HG02759 (cell line): ENCODE results near the gene GTF2A1.
"Not testable (repeated sequence)": the region's sequence is repeated elsewhere in the genome, so short reads cannot be mapped to it uniquely, and the experiment has no call there.

Experiments
- ATAC-seq: cut with Tn5 transposase; IDR thresholded peaks from one replicate; pipeline ENCODE4 v1.9.1; 2021; ENCODE audit warnings: mild to moderate bottlenecking, moderate library complexity; ENCODE audit not compliant: unreplicated experiment

GTF2A1 gene

GRCh38 chr14:81233615-81234014 lies 12.9 kb upstream of the GTF2A1 start:
- ATAC-seq: no peak

GRCh38 chr14:81231540-81231939 lies 10.8 kb upstream of the GTF2A1 start:
- ATAC-seq: no peak

GRCh38 chr14:81224222-81224621 lies 3.5 kb upstream of the GTF2A1 start:
- no peak for ATAC-seq

GRCh38 chr14:81223788-81224187 lies 3.0 kb upstream of the GTF2A1 start:
- not testable (repeated sequence) for ATAC-seq

GRCh38 chr14:81222691-81223090 lies 1.9 kb upstream of the GTF2A1 start:
- ATAC-seq: no peak

GRCh38 chr14:81222126-81222525 lies 1.4 kb upstream of the GTF2A1 start:
- ATAC-seq: no peak

GRCh38 chr14:81221579-81222102 lies 882 bp upstream of the GTF2A1 start:
- ATAC-seq: no peak

GRCh38 chr14:81220580-81220829 lies 254 bp downstream of the GTF2A1 start:
- ATAC-seq: no peak

GRCh38 chr14:81219759-81220579 lies 790 bp downstream of the GTF2A1 start:
- no peak for ATAC-seq

GRCh38 chr14:81219210-81219758 lies 1.5 kb downstream of the GTF2A1 start:
- ATAC-seq: peak; percentile 48

GRCh38 chr14:81211844-81212243 lies 8.9 kb downstream of the GTF2A1 start:
- peak; percentile 84 for ATAC-seq

- no peak for ATAC-seq
Observed at GRCh38 chr14:81209167-81209836, 11.5 kb downstream of the GTF2A1 start.

- ATAC-seq: no peak
Observed at GRCh38 chr14:81208489-81208888, 12.3 kb downstream of the GTF2A1 start.

- ATAC-seq: peak; percentile 53
Observed at GRCh38 chr14:81206115-81206514, 14.6 kb downstream of the GTF2A1 start.

- ATAC-seq: no peak
Observed at GRCh38 chr14:81205639-81206038, 15.1 kb downstream of the GTF2A1 start.

- no peak for ATAC-seq
Observed at GRCh38 chr14:81200054-81200453, 20.7 kb downstream of the GTF2A1 start.

GRCh38 chr14:81199084-81199483 lies 21.7 kb downstream of the GTF2A1 start:
- ATAC-seq: no peak

GRCh38 chr14:81198651-81199050 lies 22.1 kb downstream of the GTF2A1 start:
- ATAC-seq: no peak

GRCh38 chr14:81193924-81194633 lies 26.7 kb downstream of the GTF2A1 start:
- no peak for ATAC-seq

GRCh38 chr14:81192594-81192993 lies 28.2 kb downstream of the GTF2A1 start:
- no peak for ATAC-seq

GRCh38 chr14:81187832-81188522 lies 32.8 kb downstream of the GTF2A1 start:
- ATAC-seq: peak; percentile 77
